C4-2B (cell line): ENCODE results near the gene NPHP4.

ENCODE experiments used
- H3K27ac ChIP-seq: fragments of 450-650 bp; 2 replicates; pipeline ENCODE4 v1.5.1; 2017
- CTCF ChIP-seq: fragments of 450-650 bp; conservative IDR thresholded peaks from 2 replicates; pipeline ENCODE4 v1.5.1; 2017; ENCODE audit warnings: mild to moderate bottlenecking
- ZFX ChIP-seq: fragments of 450-650 bp; IDR thresholded peaks from 2 replicates; pipeline ENCODE4 v1.6.1; 2017

Gene NPHP4

GRCh38 chr1:5956022-5956830 lies 36.0 kb downstream of the NPHP4 start:
- no peak overlapping the region for H3K27ac ChIP-seq
- no peak for TF ChIP-seq ZFX
- no peak for TF ChIP-seq CTCF

DNA sequence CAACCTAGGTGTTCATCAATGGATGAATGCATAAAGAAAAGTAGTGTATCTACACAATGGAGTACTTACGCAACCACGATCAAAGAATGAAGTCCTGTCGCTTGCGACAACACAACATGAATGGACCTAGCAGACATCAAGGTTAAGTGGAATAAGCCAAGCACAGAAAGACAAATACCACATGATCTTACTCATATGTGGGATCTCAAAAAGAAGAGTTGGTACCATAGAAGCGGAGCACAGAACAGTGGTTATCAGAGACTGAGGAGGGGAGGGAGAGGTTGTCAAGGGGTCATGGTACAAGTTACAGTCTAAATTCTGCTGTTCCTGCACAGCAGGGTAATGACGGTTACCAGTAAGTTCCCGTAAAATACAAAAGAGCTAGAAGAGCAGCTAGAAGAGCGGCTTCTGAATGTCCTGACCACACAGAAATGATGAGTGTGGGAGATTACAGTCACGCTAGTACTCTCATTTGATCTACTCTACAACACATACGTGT lies 36.7 kb downstream of the NPHP4 start:
- TF ChIP-seq CTCF (no peak), ZFX (no peak)
- no peak overlapping the region for H3K27ac ChIP-seq

- no peak overlapping the region for H3K27ac ChIP-seq
- TF ChIP-seq CTCF: no peak
- TF ChIP-seq ZFX: no peak
Observed at GRCh38 chr1:5954964-5955363, 37.3 kb downstream of the NPHP4 start.

- no peak for TF ChIP-seq CTCF
- TF ChIP-seq ZFX: no peak
- no peak overlapping the region for H3K27ac ChIP-seq
Observed at GRCh38 chr1:5953386-5953785, 38.8 kb downstream of the NPHP4 start.

- TF ChIP-seq ZFX: no peak
- no peak for TF ChIP-seq CTCF
- H3K27ac ChIP-seq: no peak overlapping the region
Observed at GRCh38 chr1:5951846-5952410, 40.3 kb downstream of the NPHP4 start.

- TF ChIP-seq CTCF: no peak
- TF ChIP-seq ZFX: no peak
Observed at GRCh38 chr1:5950994-5951785, 41.0 kb downstream of the NPHP4 start.

More at GRCh38 chr1:5950994-5951785, 41.0 kb downstream of the NPHP4 start:
- H3K27ac ChIP-seq: no peak overlapping the region
